Measurements from ENCODE around the gene ARMH4.

DNA sequence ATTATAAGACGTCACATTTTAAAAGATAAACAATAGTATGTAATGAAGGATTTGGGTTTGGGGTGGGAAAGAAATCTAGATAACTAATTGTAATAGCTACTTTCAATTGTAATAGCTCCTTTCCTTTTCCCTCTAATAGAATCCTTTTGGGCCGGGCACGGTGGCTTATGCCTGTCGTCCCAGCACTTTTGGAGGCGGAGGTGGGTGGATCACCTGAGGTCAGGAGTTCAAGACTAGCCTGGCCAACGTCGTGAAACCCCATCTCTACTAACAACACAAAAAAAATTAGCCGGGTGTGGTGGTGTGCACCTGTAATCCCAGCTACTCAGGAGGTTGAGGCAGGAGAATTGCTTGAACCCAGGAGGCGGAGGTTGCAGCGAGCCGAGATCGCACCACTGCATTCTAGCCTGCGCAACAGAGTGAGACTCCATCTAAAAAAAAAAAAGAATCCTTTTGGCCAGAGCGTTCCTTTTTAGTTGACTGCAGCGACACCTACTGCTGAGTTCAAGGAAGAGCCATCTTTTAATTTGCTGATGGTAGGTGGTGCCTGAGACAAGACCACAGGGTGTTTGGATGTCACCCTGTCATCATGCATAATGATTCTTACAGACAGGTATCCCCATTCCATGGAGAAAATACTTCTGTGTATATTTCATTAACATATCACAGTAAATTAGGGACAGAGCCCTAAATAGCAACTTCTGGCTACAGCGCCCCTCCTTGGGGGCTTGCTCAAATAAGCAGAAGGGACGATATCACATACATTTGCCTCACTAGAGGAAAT lies 79.5 kb downstream of the ARMH4 start:
- TF ChIP-seq CTCF (IDR thresholded peaks at IDR 0.05; ENCODE audit: low read depth, low read length, missing input control) (peak; percentile 68), RAD21 (IDR thresholded peaks at IDR 0.05) (peak; percentile 79 to 83), TAF1 (conservative IDR thresholded peaks at IDR 0.05) (no peak), NR2F2 (IDR thresholded peaks at IDR 0.05) (no peak), SP1 (IDR thresholded peaks at IDR 0.05) (no peak), ZBTB33 (IDR thresholded peaks at IDR 0.05) (no peak), YY1 (IDR thresholded peaks at IDR 0.05) (no peak), RXRA (IDR thresholded peaks at IDR 0.05) (no peak), GABPA (IDR thresholded peaks at IDR 0.05 in 1 of 2, conservative IDR thresholded peaks at IDR 0.05 in 1 of 2) (no peak)
- TF ChIP-seq, protein P1, sequence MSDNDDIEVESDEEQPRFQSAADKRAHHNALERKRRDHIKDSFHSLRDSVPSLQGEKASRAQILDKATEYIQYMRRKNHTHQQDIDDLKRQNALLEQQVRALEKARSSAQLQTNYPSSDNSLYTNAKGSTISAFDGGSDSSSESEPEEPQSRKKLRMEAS (IDR thresholded peaks at IDR 0.05): no peak

Measured in liver (tissue), 3 donors.